Hepatocyte (in vitro differentiated cells): ENCODE results near the gene ZNF536. TPM values are rescaled to one million over a fixed set of nuclear protein-coding genes. Genes with fewer than 3 reads are reported as not detected.

Experiments used
- DNase-seq: peaks from one replicate; pipeline ENCODE4 v3.0.0-alpha.2; 2016; ENCODE audit warnings: low spot score
- H2AFZ ChIP-seq: fragments of 200-600 bp; sonication (generic); 2 replicates; pipeline ENCODE4 v1.6.0; 2016; ENCODE audit warnings: antibody characterized with exemption, mild to moderate bottlenecking
- H3K27ac ChIP-seq: fragments of 200-600 bp; sonication (generic); 2 replicates; pipeline ENCODE4 v1.5.1; 2016; ENCODE audit warnings: mild to moderate bottlenecking
- H3K27me3 ChIP-seq: fragments of 200-600 bp; sonication (generic); 2 replicates; pipeline ENCODE4 v1.6.1; 2016
- H3K36me3 ChIP-seq: fragments of 200-600 bp; sonication (generic); replicated peaks from 2 replicates; pipeline ENCODE4 v1.5.1; 2016; ENCODE audit warnings: low read depth; ENCODE audit not compliant: insufficient read depth
- H3K4me1 ChIP-seq: fragments of 200-600 bp; sonication (generic); 2 replicates; pipeline ENCODE4 v1.5.1; 2016; ENCODE audit warnings: mild to moderate bottlenecking, moderate library complexity; ENCODE audit not compliant: insufficient read depth
- H3K4me2 ChIP-seq: fragments of 200-600 bp; sonication (generic); 2 replicates; pipeline ENCODE4 v1.6.0; 2016
- H3K4me3 ChIP-seq: fragments of 200-600 bp; sonication (generic); 2 replicates; pipeline ENCODE4 v1.5.1; 2016; ENCODE audit warnings: mild to moderate bottlenecking
- H3K79me2 ChIP-seq: fragments of 200-600 bp; sonication (generic); 2 replicates; pipeline ENCODE4 v1.6.0; 2017; ENCODE audit warnings: mild to moderate bottlenecking
- H3K9me2 ChIP-seq: fragments of 200-600 bp; sonication (generic); replicated peaks from 2 replicates; pipeline ENCODE4 v1.6.0; 2017; ENCODE audit warnings: mild to moderate bottlenecking; ENCODE audit not compliant: insufficient read depth
- H3K9me3 ChIP-seq: fragments of 200-600 bp; sonication (generic); 2 replicates; pipeline ENCODE4 v1.5.1; 2016; ENCODE audit warnings: low read depth, mild to moderate bottlenecking
- H4K20me1 ChIP-seq: fragments of 200-600 bp; sonication (generic); 2 replicates; pipeline ENCODE4 v1.6.0; 2016; ENCODE audit warnings: mild to moderate bottlenecking; ENCODE audit not compliant: insufficient read depth, poor library complexity, severe bottlenecking
- EZH2 ChIP-seq: fragments of 200-600 bp; sonication (generic); IDR thresholded peaks from 2 replicates; pipeline ENCODE4 v1.6.1; 2016; ENCODE audit warnings: antibody characterized with exemption, mild to moderate bottlenecking, borderline replicate concordance
- EZH2phosphoT487 ChIP-seq: fragments of 200-600 bp; sonication (generic); IDR thresholded peaks from one replicate; pipeline ENCODE4 v1.6.1; 2018; ENCODE audit warnings: antibody characterized with exemption, mild to moderate bottlenecking, low read depth, moderate library complexity; ENCODE audit not compliant: unreplicated experiment, severe bottlenecking
- WGBS: methylation state at CpG from one replicate; pipeline ENCODE4 v1.1.6; 2016; ENCODE audit warnings: low lambda C conversion rate; ENCODE audit errors: missing lambda C conversion rate; 5-methylcytosine and 5-hydroxymethylcytosine counted together
- polyA plus RNA-seq: library from polyadenylated mRNA; unstranded; fragments of >200 nt; fragmentation: Nextera tagmentation; extraction: Ambion mirVana; gene quantifications from 2 replicates; pipeline ENCODE4 v1.2.1, GENCODE V29; 2016
- total RNA-seq: library from RNA; depleted of rRNA; stranded (reverse); fragments of >200 nt; gene quantifications from 2 replicates; pipeline ENCODE4 v1.2.3, GENCODE V29; 2014
- TF ChIP-seq, protein P1 (sequence below): fragments of 200-600 bp; sonication (generic); IDR thresholded peaks from 2 replicates; pipeline ENCODE4 v1.5.1; 2016; ENCODE audit warnings: antibody characterized with exemption, mild to moderate bottlenecking; ENCODE audit not compliant: poor library complexity

ZNF536 gene
- total and polyA plus RNA-seq, 2 experiments from 2014 or later: 4.1 to 7.5 TPM

DNA sequence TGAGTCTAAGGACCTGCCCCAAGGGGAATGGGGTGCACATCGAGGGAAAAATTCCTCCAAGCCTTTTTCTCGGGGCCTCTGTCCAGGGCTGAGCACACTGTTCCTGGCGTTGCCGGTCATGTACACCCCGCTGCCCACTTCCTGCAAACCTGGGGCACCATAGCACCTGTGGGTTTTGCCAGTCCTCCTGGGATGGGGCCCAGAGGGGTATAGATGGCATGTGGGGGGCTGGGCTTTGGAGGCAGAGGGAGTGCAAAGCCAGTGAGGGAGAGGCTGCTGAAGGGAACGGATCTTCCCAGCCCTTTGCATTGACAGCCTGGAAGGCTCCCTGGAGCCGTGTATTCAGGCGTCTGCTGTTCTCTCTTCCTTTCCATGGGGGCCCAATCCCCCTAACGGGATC lies 187.3 kb downstream of the ZNF536 start:
- peaks cover 3% of the 10 kb centered on the region for H3K27me3 ChIP-seq
- no peak overlapping the region for H3K4me3 ChIP-seq
- TF ChIP-seq, protein P1, sequence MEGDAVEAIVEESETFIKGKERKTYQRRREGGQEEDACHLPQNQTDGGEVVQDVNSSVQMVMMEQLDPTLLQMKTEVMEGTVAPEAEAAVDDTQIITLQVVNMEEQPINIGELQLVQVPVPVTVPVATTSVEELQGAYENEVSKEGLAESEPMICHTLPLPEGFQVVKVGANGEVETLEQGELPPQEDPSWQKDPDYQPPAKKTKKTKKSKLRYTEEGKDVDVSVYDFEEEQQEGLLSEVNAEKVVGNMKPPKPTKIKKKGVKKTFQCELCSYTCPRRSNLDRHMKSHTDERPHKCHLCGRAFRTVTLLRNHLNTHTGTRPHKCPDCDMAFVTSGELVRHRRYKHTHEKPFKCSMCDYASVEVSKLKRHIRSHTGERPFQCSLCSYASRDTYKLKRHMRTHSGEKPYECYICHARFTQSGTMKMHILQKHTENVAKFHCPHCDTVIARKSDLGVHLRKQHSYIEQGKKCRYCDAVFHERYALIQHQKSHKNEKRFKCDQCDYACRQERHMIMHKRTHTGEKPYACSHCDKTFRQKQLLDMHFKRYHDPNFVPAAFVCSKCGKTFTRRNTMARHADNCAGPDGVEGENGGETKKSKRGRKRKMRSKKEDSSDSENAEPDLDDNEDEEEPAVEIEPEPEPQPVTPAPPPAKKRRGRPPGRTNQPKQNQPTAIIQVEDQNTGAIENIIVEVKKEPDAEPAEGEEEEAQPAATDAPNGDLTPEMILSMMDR: no peak
- TF ChIP-seq EZH2phosphoT487: no peak
- no peak for TF ChIP-seq EZH2
- no peak overlapping the region for H3K27ac ChIP-seq
- H3K4me1 ChIP-seq: peaks cover 12% of the 10 kb centered on the region
- no peaks in the 10 kb centered on the region for H3K36me3 ChIP-seq
- no peaks in the 10 kb centered on the region for H3K79me2 ChIP-seq
- no peak for DNase-seq
- no peaks in the 10 kb centered on the region for H3K9me3 ChIP-seq
- no peaks in the 10 kb centered on the region for H3K9me2 ChIP-seq
- H2AFZ ChIP-seq: no peak overlapping the region
- no peak overlapping the region for H3K4me2 ChIP-seq
- WGBS: 84% methylated on average over 9 of the region's 9 CpGs
- H4K20me1 ChIP-seq: no peaks in the 10 kb centered on the region

DNA sequence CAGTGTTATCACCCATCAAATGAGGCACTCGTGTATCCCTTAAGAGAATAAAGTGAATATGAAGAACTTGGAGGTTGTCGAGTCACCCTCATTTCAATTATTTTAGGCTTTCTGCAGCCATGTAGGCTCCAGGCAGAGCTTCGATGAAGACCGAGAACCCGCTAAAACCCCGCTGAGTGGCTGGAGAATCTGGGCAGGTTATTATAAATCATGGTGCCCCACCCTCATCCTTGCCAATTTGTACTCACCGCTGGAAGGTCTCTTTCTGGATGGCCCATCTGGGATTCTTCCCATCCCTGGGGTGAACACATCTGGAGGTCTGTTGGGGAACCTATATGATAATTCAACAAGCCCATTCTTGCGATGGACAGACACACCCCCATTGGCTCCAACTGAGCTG lies 190.8 kb downstream of the ZNF536 start:
- Histone ChIP-seq H3K4me1 (peaks cover under 1% of the 10 kb centered on the region), H3K36me3 (no peaks in the 10 kb centered on the region), H3K27me3 (peaks cover 2% of the 10 kb centered on the region), H4K20me1 (no peaks in the 10 kb centered on the region), H3K4me2 (no peak overlapping the region), H3K4me3 (no peak overlapping the region), H3K27ac (no peak overlapping the region), H3K9me2 (no peaks in the 10 kb centered on the region), H3K9me3 (no peaks in the 10 kb centered on the region), H2AFZ (no peak overlapping the region), H3K79me2 (no peaks in the 10 kb centered on the region)
- WGBS: 94% methylated on average over 8 of the region's 8 CpGs
- DNase-seq: no peak
- no peak for TF ChIP-seq EZH2phosphoT487

DNA sequence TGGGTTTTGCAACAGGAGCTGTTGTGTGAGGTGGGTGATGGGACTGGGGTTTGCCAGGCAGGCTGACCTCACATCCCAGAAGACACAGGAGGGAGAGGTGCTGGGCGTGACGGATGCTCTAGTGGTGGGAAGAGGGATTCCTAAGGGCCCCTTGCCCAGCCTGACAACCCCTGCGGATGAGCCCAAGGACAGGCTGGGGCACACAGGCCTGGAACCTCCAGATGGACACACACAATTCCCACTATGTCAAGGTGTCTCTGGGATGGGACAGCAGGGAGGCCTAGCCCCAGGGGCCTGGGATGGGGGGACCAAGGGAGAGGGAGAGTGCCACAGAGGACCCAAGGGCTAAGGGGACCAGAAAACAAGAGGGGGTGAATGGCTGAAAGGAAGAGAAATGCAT lies 191.5 kb downstream of the ZNF536 start:
- H2AFZ ChIP-seq: no peak overlapping the region
- H3K36me3 ChIP-seq: no peaks in the 10 kb centered on the region
- H3K4me1 ChIP-seq: peaks cover 6% of the 10 kb centered on the region
- TF ChIP-seq EZH2: no peak
- TF ChIP-seq, protein P1: no peak
- no peak for TF ChIP-seq EZH2phosphoT487
- H3K79me2 ChIP-seq: no peaks in the 10 kb centered on the region
- DNase-seq: no peak
- H3K27me3 ChIP-seq: no peaks in the 10 kb centered on the region
- WGBS: 86% methylated on average over 3 of the region's 3 CpGs
- H3K9me3 ChIP-seq: no peaks in the 10 kb centered on the region
- no peak overlapping the region for H3K4me2 ChIP-seq
- no peaks in the 10 kb centered on the region for H4K20me1 ChIP-seq
- H3K9me2 ChIP-seq: no peaks in the 10 kb centered on the region
- H3K27ac ChIP-seq: no peak overlapping the region
- no peak overlapping the region for H3K4me3 ChIP-seq

GRCh38 chr19:30564551-30565011 lies 192.4 kb downstream of the ZNF536 start:
- Histone ChIP-seq H3K27me3 (no peaks in the 10 kb centered on the region), H4K20me1 (no peaks in the 10 kb centered on the region), H3K36me3 (no peaks in the 10 kb centered on the region), H3K4me1 (peaks cover 6% of the 10 kb centered on the region), H3K9me2 (no peaks in the 10 kb centered on the region), H3K9me3 (no peaks in the 10 kb centered on the region), H3K27ac (no peak overlapping the region), H3K79me2 (no peaks in the 10 kb centered on the region), H2AFZ (no peak overlapping the region), H3K4me3 (no peak overlapping the region), H3K4me2 (no peak overlapping the region)
- TF ChIP-seq EZH2phosphoT487 (no peak), EZH2 (no peak)
- TF ChIP-seq, protein P1: no peak
- DNase-seq: no peak
- 59% methylated on average over 11 of the region's 11 CpGs for WGBS
